Measurements from ENCODE around the gene TTC12.

The TTC12 gene

GRCh38 chr11:113275602-113276001 is 38.8 kb upstream of the TTC12 start:
- no peak overlapping the region for H3K4me3 ChIP-seq (ENCODE audit: low read depth, low read length)
- TF ChIP-seq MYC (IDR thresholded peaks at IDR 0.05; ENCODE audit: low read depth, low read length) (no peak), POLR2A (IDR thresholded peaks at IDR 0.05; ENCODE audit: extremely low read depth, insufficient read length) (no peak), CTCF (IDR thresholded peaks at IDR 0.05; ENCODE audit: low read depth, low read length) (no peak), MAX (IDR thresholded peaks at IDR 0.05; ENCODE audit: low read depth, low read length) (no peak)
- DNase-seq (ENCODE audit: low read depth), result no peak

GRCh38 chr11:113276466-113276865 is 37.9 kb upstream of the TTC12 start:
- DNase-seq (ENCODE audit: low read depth), result no peak
- TF ChIP-seq MAX (IDR thresholded peaks at IDR 0.05; ENCODE audit: low read depth, low read length), result no peak
- TF ChIP-seq MYC (IDR thresholded peaks at IDR 0.05; ENCODE audit: low read depth, low read length), result no peak
- no peak for TF ChIP-seq CTCF (IDR thresholded peaks at IDR 0.05; ENCODE audit: low read depth, low read length)
- TF ChIP-seq POLR2A (IDR thresholded peaks at IDR 0.05; ENCODE audit: extremely low read depth, insufficient read length), result no peak
- no peak overlapping the region for H3K4me3 ChIP-seq (ENCODE audit: low read depth, low read length)

DNA sequence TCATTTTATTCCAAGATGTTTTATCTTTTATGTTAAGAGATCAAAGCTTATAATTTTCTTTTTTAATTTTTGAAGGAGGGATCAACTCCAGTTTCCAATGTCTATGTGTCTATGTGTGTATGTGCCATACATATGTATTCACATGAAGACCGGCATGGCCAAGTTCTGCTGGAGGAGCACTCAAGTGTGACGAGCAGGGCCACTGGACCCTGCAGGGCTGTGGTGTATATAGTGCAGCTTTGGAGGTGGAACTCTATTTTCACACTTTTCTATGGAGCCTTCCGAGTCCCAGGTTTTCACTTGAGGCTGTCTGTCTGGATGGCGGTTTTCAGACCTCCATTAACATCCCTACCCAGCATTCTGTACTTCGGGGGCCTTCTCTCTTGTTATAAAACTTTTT is 36.5 kb upstream of the TTC12 start:
- no peak for DNase-seq (ENCODE audit: low read depth)
- TF ChIP-seq MAX (IDR thresholded peaks at IDR 0.05; ENCODE audit: low read depth, low read length), result no peak
- TF ChIP-seq POLR2A (IDR thresholded peaks at IDR 0.05; ENCODE audit: extremely low read depth, insufficient read length), result no peak
- TF ChIP-seq MYC (IDR thresholded peaks at IDR 0.05; ENCODE audit: low read depth, low read length), result no peak
- no peak for TF ChIP-seq CTCF (IDR thresholded peaks at IDR 0.05; ENCODE audit: low read depth, low read length)
- no peak overlapping the region for H3K4me3 ChIP-seq (ENCODE audit: low read depth, low read length)

- TF ChIP-seq MAX (IDR thresholded peaks at IDR 0.05; ENCODE audit: low read depth, low read length) (no peak), MYC (IDR thresholded peaks at IDR 0.05; ENCODE audit: low read depth, low read length) (no peak), POLR2A (IDR thresholded peaks at IDR 0.05; ENCODE audit: extremely low read depth, insufficient read length) (no peak), CTCF (IDR thresholded peaks at IDR 0.05; ENCODE audit: low read depth, low read length) (no peak)
- no peak for DNase-seq (ENCODE audit: low read depth)
- no peak overlapping the region for H3K4me3 ChIP-seq (ENCODE audit: low read depth, low read length)
Measured at GRCh38 chr11:113278481-113278880, 35.9 kb upstream of the TTC12 start.

DNA sequence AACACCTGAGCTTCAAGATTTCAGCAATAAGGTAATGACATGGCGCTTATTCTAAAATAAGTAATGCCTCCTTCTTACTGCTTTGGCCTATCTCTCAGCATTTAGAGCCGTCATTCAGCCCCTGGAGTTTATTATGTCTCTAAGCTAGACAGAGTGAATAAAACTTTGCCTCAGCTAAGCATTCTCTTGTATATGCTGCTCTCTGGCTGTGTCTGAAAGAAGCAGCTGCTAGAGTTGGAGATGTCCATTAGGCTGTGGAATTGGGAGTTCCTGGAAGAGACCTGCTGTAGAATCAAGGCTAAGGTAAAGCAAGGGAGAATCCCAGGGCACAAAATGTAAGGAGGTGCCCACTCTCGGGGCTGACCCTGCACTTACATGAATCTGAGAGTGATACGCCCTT is 35.5 kb upstream of the TTC12 start:
- DNase-seq (ENCODE audit: low read depth), result no peak
- H3K4me3 ChIP-seq (ENCODE audit: low read depth, low read length), result no peak overlapping the region
- no peak for TF ChIP-seq MYC (IDR thresholded peaks at IDR 0.05; ENCODE audit: low read depth, low read length)
- TF ChIP-seq POLR2A (IDR thresholded peaks at IDR 0.05; ENCODE audit: extremely low read depth, insufficient read length), result no peak
- no peak for TF ChIP-seq CTCF (IDR thresholded peaks at IDR 0.05; ENCODE audit: low read depth, low read length)
- no peak for TF ChIP-seq MAX (IDR thresholded peaks at IDR 0.05; ENCODE audit: low read depth, low read length)

DNA sequence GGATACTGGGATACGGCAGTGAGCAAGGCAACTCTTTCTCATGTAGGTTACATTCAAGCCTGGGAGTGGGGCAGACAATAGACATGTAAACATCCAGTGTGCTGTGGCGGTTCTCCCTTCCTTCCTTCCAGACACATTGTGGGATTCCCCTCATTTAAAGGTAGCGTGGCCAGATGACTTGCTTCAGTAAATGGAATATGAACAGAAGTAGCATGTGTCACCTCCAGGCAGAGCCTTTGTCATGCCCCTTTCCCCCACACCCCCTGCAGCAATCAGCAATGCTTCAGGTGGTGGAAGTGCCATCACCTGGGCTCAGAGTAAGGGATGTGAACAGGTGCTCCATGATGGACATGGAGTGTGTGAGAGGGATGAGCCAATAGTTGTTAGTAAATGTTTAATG is 34.8 kb upstream of the TTC12 start:
- H3K4me3 ChIP-seq (ENCODE audit: low read depth, low read length), result no peak overlapping the region
- no peak for DNase-seq (ENCODE audit: low read depth)
- TF ChIP-seq POLR2A (IDR thresholded peaks at IDR 0.05; ENCODE audit: extremely low read depth, insufficient read length) (no peak), CTCF (IDR thresholded peaks at IDR 0.05; ENCODE audit: low read depth, low read length) (no peak), MAX (IDR thresholded peaks at IDR 0.05; ENCODE audit: low read depth, low read length) (no peak), MYC (IDR thresholded peaks at IDR 0.05; ENCODE audit: low read depth, low read length) (no peak)
